ENCODE results near the gene GPRIN3.
A peak's percentile ranks its signal among the peaks of the same experiment; 100 is the strongest.
"Not testable (repeated sequence)": the region's sequence is repeated elsewhere in the genome, so short reads cannot be mapped to it uniquely, and the experiment has no call there.

Gene GPRIN3

DNA sequence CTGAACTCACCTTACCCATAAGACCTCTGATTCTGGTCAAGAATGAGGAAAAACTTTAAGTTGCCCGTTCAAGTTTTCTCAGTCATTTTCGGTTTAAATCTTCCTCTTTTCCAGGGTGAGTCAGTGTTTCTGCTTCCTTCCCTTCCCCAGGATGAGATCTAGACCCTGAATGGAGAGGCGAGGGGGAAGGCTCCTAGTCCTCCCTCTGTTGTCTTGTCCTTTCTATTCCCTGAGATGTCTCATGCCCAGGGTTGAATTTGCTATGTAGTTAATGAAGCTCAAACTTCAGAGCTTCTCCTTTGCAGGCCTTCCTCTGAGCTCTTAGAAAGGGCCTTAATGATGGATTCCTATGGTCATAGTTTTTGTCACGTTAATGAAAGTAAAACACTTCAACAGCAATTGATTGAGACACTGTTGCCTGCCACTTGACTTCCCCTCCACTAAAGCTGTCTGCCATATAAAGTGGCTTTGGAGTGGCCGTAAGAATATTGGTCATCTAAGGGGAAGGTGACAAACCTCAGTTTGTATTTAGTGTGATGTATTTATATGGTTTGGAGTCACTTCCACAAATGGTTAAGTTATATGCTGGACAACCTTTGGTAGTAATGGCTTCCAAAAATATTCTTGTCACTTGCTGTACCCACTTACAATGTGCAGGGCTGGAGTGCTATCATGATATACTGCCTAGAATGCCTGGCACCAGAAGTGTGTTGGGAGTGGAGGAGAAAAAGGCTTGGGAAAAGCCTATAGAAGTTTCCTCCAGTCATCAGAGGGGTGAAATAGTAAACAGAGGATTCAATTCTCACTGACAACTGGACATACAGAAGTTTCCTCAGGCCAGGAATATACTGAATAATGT, 24.3 kb upstream of the GPRIN3 start:
- DNase-seq (ENCODE audit: low spot score in 2 of 2) (no peak), ATAC-seq (replicated peaks; ENCODE audit: extremely low read depth, poor library complexity, severe bottlenecking) (no peak)
- no peak overlapping the region for H3K4me3 Mint-ChIP-seq
- H3K36me3 Mint-ChIP-seq (ENCODE audit: insufficient read depth), result no peaks in the 10 kb centered on the region
- H3K9me3 Mint-ChIP-seq, result no peaks in the 10 kb centered on the region
- H3K27ac Mint-ChIP-seq (ENCODE audit: low read depth), result no peak overlapping the region
- H3K27me3 Mint-ChIP-seq, result no peaks in the 10 kb centered on the region
- H3K4me1 Mint-ChIP-seq, result no peaks in the 10 kb centered on the region

DNA sequence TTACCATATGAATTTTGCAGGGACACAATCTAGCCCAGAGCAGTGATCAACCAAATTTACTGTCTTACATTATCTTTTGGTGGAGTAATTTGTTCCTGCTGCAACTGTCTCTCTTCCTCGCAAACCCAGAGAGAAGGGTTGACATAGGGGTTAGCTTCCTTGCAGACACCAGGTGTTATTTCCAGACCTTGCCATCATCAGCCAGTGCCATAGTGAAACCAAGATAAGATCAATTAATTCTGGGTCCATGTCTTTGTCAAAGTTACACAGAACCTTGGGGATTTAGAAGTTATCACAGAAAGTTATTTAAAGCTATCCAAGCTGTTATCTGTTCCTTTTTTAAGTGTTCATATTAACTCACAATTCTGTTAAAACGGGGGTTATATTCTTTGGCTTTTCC, 23.6 kb upstream of the GPRIN3 start:
- DNase-seq (ENCODE audit: low spot score in 2 of 2), result no peak
- no peaks in the 10 kb centered on the region for H3K36me3 Mint-ChIP-seq (ENCODE audit: insufficient read depth)
- H3K4me3 Mint-ChIP-seq, result no peak overlapping the region
- H3K9me3 Mint-ChIP-seq, result no peaks in the 10 kb centered on the region
- no peak overlapping the region for H3K27ac Mint-ChIP-seq (ENCODE audit: low read depth)
- H3K4me1 Mint-ChIP-seq, result no peaks in the 10 kb centered on the region
- ATAC-seq (replicated peaks; ENCODE audit: extremely low read depth, poor library complexity, severe bottlenecking), result no peak
- no peaks in the 10 kb centered on the region for H3K27me3 Mint-ChIP-seq

GRCh38 chr4:89329280-89329679, 21.7 kb upstream of the GPRIN3 start:
- Mint-ChIP-seq H3K4me1 (no peaks in the 10 kb centered on the region), H3K27ac (ENCODE audit: low read depth) (no peak overlapping the region)

GRCh38 chr4:89324671-89325070, 17.1 kb upstream of the GPRIN3 start:
- Mint-ChIP-seq H3K4me3 (no peak overlapping the region), H3K36me3 (ENCODE audit: insufficient read depth) (no peaks in the 10 kb centered on the region), H3K4me1 (no peaks in the 10 kb centered on the region), H3K9me3 (no peaks in the 10 kb centered on the region), H3K27ac (ENCODE audit: low read depth) (no peak overlapping the region), H3K27me3 (no peaks in the 10 kb centered on the region)
- no peak for ATAC-seq (replicated peaks; ENCODE audit: extremely low read depth, poor library complexity, severe bottlenecking)
- no peak for DNase-seq (ENCODE audit: low spot score in 2 of 2)

More at GRCh38 chr4:89329280-89329679, 21.7 kb upstream of the GPRIN3 start:
- Mint-ChIP-seq H3K36me3 (ENCODE audit: insufficient read depth) (no peaks in the 10 kb centered on the region), H3K4me3 (no peak overlapping the region), H3K27me3 (no peaks in the 10 kb centered on the region), H3K9me3 (no peaks in the 10 kb centered on the region)
- no peak for ATAC-seq (replicated peaks; ENCODE audit: extremely low read depth, poor library complexity, severe bottlenecking)
- no peak for DNase-seq (ENCODE audit: low spot score in 2 of 2)

GRCh38 chr4:89322671-89323070, 15.1 kb upstream of the GPRIN3 start:
- DNase-seq (ENCODE audit: low spot score in 2 of 2), result no peak

GRCh38 chr4:89319756-89320155, 12.2 kb upstream of the GPRIN3 start:
- H3K27me3 Mint-ChIP-seq, result no peaks in the 10 kb centered on the region
- H3K4me1 Mint-ChIP-seq, result peaks cover 28% of the 10 kb centered on the region
- H3K27ac Mint-ChIP-seq (ENCODE audit: low read depth), result no peak overlapping the region
- DNase-seq (ENCODE audit: low spot score in 2 of 2) (no peak), ATAC-seq (replicated peaks; ENCODE audit: extremely low read depth, poor library complexity, severe bottlenecking) (no peak)
- H3K4me3 Mint-ChIP-seq, result no peak overlapping the region
- no peaks in the 10 kb centered on the region for H3K36me3 Mint-ChIP-seq (ENCODE audit: insufficient read depth)
- H3K9me3 Mint-ChIP-seq, result no peaks in the 10 kb centered on the region

More at GRCh38 chr4:89322671-89323070, 15.1 kb upstream of the GPRIN3 start:
- peaks cover 10% of the 10 kb centered on the region for H3K4me1 Mint-ChIP-seq
- H3K27ac Mint-ChIP-seq (ENCODE audit: low read depth), result peak overlapping the region; percentile 3
- ATAC-seq (replicated peaks; ENCODE audit: extremely low read depth, poor library complexity, severe bottlenecking), result no peak
- H3K36me3 Mint-ChIP-seq (ENCODE audit: insufficient read depth), result no peaks in the 10 kb centered on the region
- H3K4me3 Mint-ChIP-seq, result no peak overlapping the region
- no peaks in the 10 kb centered on the region for H3K27me3 Mint-ChIP-seq
- H3K9me3 Mint-ChIP-seq, result no peaks in the 10 kb centered on the region

DNA sequence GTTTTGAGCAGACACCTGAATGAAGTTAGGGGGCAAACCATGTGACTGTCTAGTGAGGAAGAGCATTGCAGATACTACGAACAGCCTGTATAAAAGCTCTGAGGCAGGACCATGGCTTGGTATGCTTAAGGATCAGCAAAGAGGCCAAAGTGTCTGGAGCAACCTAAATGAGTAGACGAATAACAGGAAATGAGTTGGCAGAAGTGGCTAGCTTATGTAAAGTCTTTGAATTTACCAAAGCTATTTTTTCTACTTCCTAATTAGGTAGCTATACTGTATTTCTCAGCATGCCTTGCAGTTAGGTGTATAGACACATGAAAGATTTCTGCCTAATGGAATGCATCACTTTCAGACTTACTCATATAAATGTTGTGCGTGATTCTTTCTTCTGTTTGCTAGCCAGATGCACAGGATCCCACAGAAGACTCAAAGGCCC, 9.3 kb upstream of the GPRIN3 start:
- peak; percentile 84 for ATAC-seq (replicated peaks; ENCODE audit: extremely low read depth, poor library complexity, severe bottlenecking)
- no peaks in the 10 kb centered on the region for H3K27me3 Mint-ChIP-seq

DNA sequence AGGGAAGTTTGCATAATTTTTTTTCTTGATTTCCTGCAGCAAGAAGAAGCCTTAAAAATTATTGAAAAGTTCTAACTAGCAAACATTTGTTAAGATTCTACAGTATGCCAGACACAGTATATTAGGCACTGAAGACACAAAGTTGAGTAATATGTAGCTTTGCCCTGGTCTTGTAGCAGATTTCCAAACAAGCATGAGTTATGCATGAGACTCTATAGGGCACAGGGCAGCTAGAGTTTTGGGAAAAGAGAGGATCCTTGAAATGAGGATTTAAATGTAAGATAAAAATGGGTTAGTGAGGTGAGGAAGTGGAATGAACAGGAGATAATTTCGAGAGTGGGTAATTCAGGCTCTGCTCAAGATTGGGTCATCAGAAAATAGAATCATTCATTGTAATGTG, 8.6 kb upstream of the GPRIN3 start:
- Mint-ChIP-seq H3K27me3 (no peaks in the 10 kb centered on the region), H3K4me3 (peak overlapping the region; percentile 33), H3K36me3 (ENCODE audit: insufficient read depth) (no peaks in the 10 kb centered on the region), H3K4me1 (peaks cover 28% of the 10 kb centered on the region), H3K27ac (ENCODE audit: low read depth) (peak overlapping the region; percentile 94), H3K9me3 (no peaks in the 10 kb centered on the region)
- DNase-seq (ENCODE audit: low spot score in 2 of 2) (no peak), ATAC-seq (replicated peaks; ENCODE audit: extremely low read depth, poor library complexity, severe bottlenecking) (no peak)

More for the DNA sequence above, 9.3 kb upstream of the GPRIN3 start:
- Mint-ChIP-seq H3K9me3 (no peaks in the 10 kb centered on the region), H3K4me3 (peak overlapping the region; percentile 33), H3K36me3 (ENCODE audit: insufficient read depth) (no peaks in the 10 kb centered on the region), H3K4me1 (peaks cover 28% of the 10 kb centered on the region), H3K27ac (ENCODE audit: low read depth) (peak overlapping the region; percentile 94)
- DNase-seq (ENCODE audit: low spot score in 2 of 2), result no peak

DNA sequence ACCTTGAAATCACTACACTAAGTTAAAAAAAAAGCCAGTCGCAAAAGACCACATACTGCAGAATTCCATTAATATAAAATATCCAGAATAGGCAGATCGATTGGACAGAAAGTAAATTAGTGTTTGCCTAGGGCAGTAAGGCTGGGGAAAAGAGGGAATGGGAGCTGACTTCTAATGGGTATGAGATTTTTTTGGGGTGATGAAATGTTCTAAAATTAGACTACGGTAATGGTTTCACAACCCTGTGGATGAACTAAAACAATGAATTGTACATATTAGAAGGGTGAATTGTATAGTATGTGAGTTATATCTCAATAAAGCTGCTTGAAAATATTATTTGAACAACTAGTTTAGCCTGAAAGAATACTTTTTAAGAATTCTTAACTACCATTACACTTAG, 6.7 kb upstream of the GPRIN3 start:
- H3K36me3 Mint-ChIP-seq (ENCODE audit: insufficient read depth), result no peaks in the 10 kb centered on the region
- H3K9me3 Mint-ChIP-seq, result no peaks in the 10 kb centered on the region
- DNase-seq (ENCODE audit: low spot score in 2 of 2) (no peak), ATAC-seq (replicated peaks; ENCODE audit: extremely low read depth, poor library complexity, severe bottlenecking) (no peak)
- peaks cover 33% of the 10 kb centered on the region for H3K4me1 Mint-ChIP-seq
- no peak overlapping the region for H3K4me3 Mint-ChIP-seq
- H3K27ac Mint-ChIP-seq (ENCODE audit: low read depth), result no peak overlapping the region
- H3K27me3 Mint-ChIP-seq, result no peaks in the 10 kb centered on the region

DNA sequence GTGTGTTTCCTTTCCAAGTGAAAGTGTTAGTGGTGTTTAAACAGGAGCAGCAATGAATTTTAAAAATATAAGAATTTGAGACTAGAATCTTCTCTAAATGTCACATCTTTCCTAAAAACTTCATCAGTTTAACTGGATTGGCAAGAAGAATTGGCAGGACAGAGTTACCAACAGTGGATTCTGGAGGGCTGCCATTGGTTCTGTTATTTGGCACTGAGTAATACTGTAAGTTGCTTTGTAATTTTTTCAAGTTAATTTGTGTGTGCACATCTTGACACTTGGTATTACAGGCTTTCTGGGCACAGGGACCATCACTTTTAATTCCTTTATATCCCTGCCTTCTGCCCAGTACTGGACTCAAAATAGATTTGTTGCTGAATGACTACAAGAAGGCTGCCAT, 4.5 kb upstream of the GPRIN3 start:
- Mint-ChIP-seq H3K4me3 (no peak overlapping the region), H3K4me1 (peaks cover 26% of the 10 kb centered on the region), H3K27ac (ENCODE audit: low read depth) (no peak overlapping the region), H3K27me3 (no peaks in the 10 kb centered on the region), H3K9me3 (no peaks in the 10 kb centered on the region), H3K36me3 (ENCODE audit: insufficient read depth) (peaks cover 4% of the 10 kb centered on the region)
- DNase-seq (ENCODE audit: low spot score in 2 of 2), result no peak
- no peak for ATAC-seq (replicated peaks; ENCODE audit: extremely low read depth, poor library complexity, severe bottlenecking)

GRCh38 chr4:89311433-89311832, 3.8 kb upstream of the GPRIN3 start:
- Mint-ChIP-seq H3K9me3 (no peaks in the 10 kb centered on the region), H3K4me1 (peaks cover 25% of the 10 kb centered on the region), H3K4me3 (no peak overlapping the region), H3K27me3 (no peaks in the 10 kb centered on the region), H3K27ac (ENCODE audit: low read depth) (no peak overlapping the region), H3K36me3 (ENCODE audit: insufficient read depth) (peaks cover 4% of the 10 kb centered on the region)
- DNase-seq (ENCODE audit: low spot score in 2 of 2) (no peak), ATAC-seq (replicated peaks; ENCODE audit: extremely low read depth, poor library complexity, severe bottlenecking) (no peak)

GRCh38 chr4:89309154-89309553, 1.6 kb upstream of the GPRIN3 start:
- not testable (repeated sequence) for H3K9me3 Mint-ChIP-seq; H3K27me3 Mint-ChIP-seq; DNase-seq (ENCODE audit: low spot score in 2 of 2); H3K36me3 Mint-ChIP-seq (ENCODE audit: insufficient read depth); H3K27ac Mint-ChIP-seq (ENCODE audit: low read depth); ATAC-seq (replicated peaks; ENCODE audit: extremely low read depth, poor library complexity, severe bottlenecking)
- H3K4me3 Mint-ChIP-seq, result peak overlapping the region; percentile 89
- H3K4me1 Mint-ChIP-seq, result peaks cover 37% of the 10 kb centered on the region

DNA sequence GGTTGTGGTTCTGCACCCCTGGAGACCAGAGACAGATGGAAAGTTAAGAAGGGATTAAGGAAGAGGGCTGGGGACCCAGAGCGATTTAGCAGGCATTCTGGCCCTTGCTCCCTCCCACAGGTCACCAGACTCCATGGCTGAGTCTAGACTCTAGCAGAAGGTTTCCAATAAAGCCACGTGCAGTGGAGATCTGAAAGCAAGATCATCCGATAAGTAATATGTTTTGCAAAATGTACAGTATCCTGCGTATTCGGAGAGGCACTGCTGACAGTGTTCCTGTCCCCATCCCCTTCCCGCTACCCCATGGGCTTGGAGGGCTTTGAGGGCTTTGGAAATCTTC, 531 bp upstream of the GPRIN3 start:
- Mint-ChIP-seq H3K27ac (ENCODE audit: low read depth) (peak overlapping the region; percentile 100), H3K9me3 (no peaks in the 10 kb centered on the region), H3K4me1 (peaks cover 47% of the 10 kb centered on the region), H3K27me3 (no peaks in the 10 kb centered on the region), H3K4me3 (peak overlapping the region; percentile 89), H3K36me3 (ENCODE audit: insufficient read depth) (peaks cover 9% of the 10 kb centered on the region)
- DNase-seq (ENCODE audit: low spot score in 2 of 2), result no peak
- peak; percentile 16 for ATAC-seq (replicated peaks; ENCODE audit: extremely low read depth, poor library complexity, severe bottlenecking)
